Endodermal cell (in vitro differentiated cells): Measurements from ENCODE around the gene TEX2. TPM values are rescaled to one million over a fixed set of nuclear protein-coding genes. Genes with fewer than 3 reads are reported as not detected.
"Not testable (repeated sequence)": the region's sequence is repeated elsewhere in the genome, so short reads cannot be mapped to it uniquely, and the experiment has no call there.

Experiments
- DNase-seq: peaks from one replicate; pipeline ENCODE4 v3.0.0-alpha.2; 2017
- H3K27ac ChIP-seq: 2 replicates; pipeline ENCODE4 v1.5.1; 2013; ENCODE audit warnings: mild to moderate bottlenecking, low read depth, low read length, moderate library complexity
- H3K27me3 ChIP-seq: 2 replicates; pipeline ENCODE4 v1.6.1; 2013; ENCODE audit warnings: mild to moderate bottlenecking, low read length, moderate library complexity; ENCODE audit not compliant: insufficient read depth, control insufficient read depth, poor library complexity, severe bottlenecking
- H3K36me3 ChIP-seq: 2 replicates; pipeline ENCODE4 v1.7.0; 2013; ENCODE audit warnings: mild to moderate bottlenecking, low read length, moderate library complexity; ENCODE audit not compliant: control insufficient read depth, insufficient read depth
- H3K4me1 ChIP-seq: one replicate; pipeline ENCODE4 v1.7.0; 2013; ENCODE audit warnings: low read length; ENCODE audit not compliant: control insufficient read depth, insufficient read depth
- H3K4me3 ChIP-seq: 2 replicates; pipeline ENCODE4 v1.5.1; 2013; ENCODE audit warnings: mild to moderate bottlenecking, low read length, moderate library complexity
- H3K9ac ChIP-seq: 2 replicates; pipeline ENCODE4 v1.6.1; 2013; ENCODE audit warnings: mild to moderate bottlenecking, low read length, moderate library complexity; ENCODE audit not compliant: poor library complexity, severe bottlenecking; ENCODE audit errors: extremely low read depth
- H3K9me3 ChIP-seq: 2 replicates; pipeline ENCODE4 v1.6.1; 2013; ENCODE audit warnings: mild to moderate bottlenecking, low read length, moderate library complexity; ENCODE audit not compliant: control insufficient read depth
- H3K27ac Mint-ChIP-seq: 2 replicates; pipeline ENCODE4 v1.8.0; 2020; ENCODE audit warnings: mixed read lengths
- H3K27me3 Mint-ChIP-seq: 2 replicates; pipeline ENCODE4 v1.8.0; 2021; ENCODE audit warnings: mild to moderate bottlenecking, mixed read lengths; ENCODE audit not compliant: insufficient read depth
- H3K36me3 Mint-ChIP-seq: 2 replicates; pipeline ENCODE4 v1.8.0; 2020; ENCODE audit warnings: low read depth, mixed read lengths
- H3K4me1 Mint-ChIP-seq: 2 replicates; pipeline ENCODE4 v1.8.0; 2020; ENCODE audit warnings: mixed read lengths
- H3K4me3 Mint-ChIP-seq: 2 replicates; pipeline ENCODE4 v1.8.0; 2020; ENCODE audit warnings: mild to moderate bottlenecking, moderate library complexity, mixed read lengths
- H3K9me3 Mint-ChIP-seq: 2 replicates; pipeline ENCODE4 v1.8.0; 2020; ENCODE audit warnings: mild to moderate bottlenecking, mixed read lengths
- CTCF ChIP-seq: fragments of 200-600 bp; sonication (generic); conservative IDR thresholded peaks from 2 replicates; pipeline ENCODE4 v1.5.0; 2021; ENCODE audit warnings: antibody characterized with exemption, mild to moderate bottlenecking
- WGBS, 2 experiments: methylation state at CpG; one replicate each; pipeline versions ENCODE4 v1.1.5 to v1.1.7; 2013; ENCODE audit warnings: missing lambda C conversion rate in 2 of 2, mixed read lengths in 1 of 2; ENCODE audit not compliant: insufficient coverage in 1 of 2, insufficient read length in 1 of 2; 5-methylcytosine and 5-hydroxymethylcytosine counted together
- total RNA-seq, 2 donors: library from RNA; stranded (reverse); fragmentation: NEBNext Ultra II Directional in 1 of 2; extraction: Animal tissue kit (Norgen Biotek cat#: 25700) in 1 of 2; gene quantifications; 2 replicates in 1 of 2; 3 replicates in 1 of 2; pipeline ENCODE4 v1.2.1, GENCODE V29; 2021

Gene TEX2
- total RNA-seq, 2 donors from 2014 or later = 11.6 to 13.1 TPM

- no peak for DNase-seq
- no peak for TF ChIP-seq CTCF
- Mint-ChIP-seq H3K4me3 (no peak overlapping the region), H3K27me3 (no peaks in the 10 kb centered on the region), H3K27ac (no peak overlapping the region), H3K9me3 (peaks cover 9% of the 10 kb centered on the region), H3K36me3 (no peaks in the 10 kb centered on the region), H3K4me1 (peaks cover 19% of the 10 kb centered on the region)
- Histone ChIP-seq H3K27ac (no peak overlapping the region), H3K4me3 (no peak overlapping the region), H3K9me3 (no peaks in the 10 kb centered on the region), H3K4me1 (peaks cover 6% of the 10 kb centered on the region), H3K36me3 (no peaks in the 10 kb centered on the region), H3K27me3 (no peaks in the 10 kb centered on the region), H3K9ac (no peak overlapping the region)
- WGBS, 2 experiments = 83 to 88% methylated on average over 1 to 2 of the region's 2 CpGs
Measured at GRCh38 chr17:64223283-64223682, 39.8 kb downstream of the TEX2 start.

GRCh38 chr17:64221679-64222078 is 41.4 kb downstream of the TEX2 start:
- no peaks in the 10 kb centered on the region for H3K27me3 Mint-ChIP-seq
- H3K9me3 Mint-ChIP-seq = peaks cover 9% of the 10 kb centered on the region
- no peaks in the 10 kb centered on the region for H3K36me3 Mint-ChIP-seq
- no peak for DNase-seq
- Histone ChIP-seq H3K4me3 (no peak overlapping the region), H3K4me1 (peaks cover 12% of the 10 kb centered on the region), H3K27ac (no peak overlapping the region), H3K9me3 (no peaks in the 10 kb centered on the region), H3K36me3 (no peaks in the 10 kb centered on the region), H3K27me3 (no peaks in the 10 kb centered on the region), H3K9ac (no peak overlapping the region)
- WGBS, 2 experiments = 88 to 100% methylated on average over 1 of the region's 1 CpG
- no peak overlapping the region for H3K27ac Mint-ChIP-seq
- no peak for TF ChIP-seq CTCF
- H3K4me3 Mint-ChIP-seq = no peak overlapping the region
- peaks cover 33% of the 10 kb centered on the region for H3K4me1 Mint-ChIP-seq

- H3K4me1 ChIP-seq = peaks cover 12% of the 10 kb centered on the region
- not testable (repeated sequence) for H3K9me3 Mint-ChIP-seq, H3K27ac Mint-ChIP-seq, DNase-seq, H3K36me3 ChIP-seq, H3K36me3 Mint-ChIP-seq, H3K9me3 ChIP-seq, H3K27ac ChIP-seq, H3K27me3 ChIP-seq, H3K9ac ChIP-seq, H3K4me3 ChIP-seq, H3K27me3 Mint-ChIP-seq, H3K4me3 Mint-ChIP-seq
- whole genome bisulfite sequencing, 2 experiments = 83% methylated on average over 1 of the region's 1 CpG; no CpG with 5 or more reads in 1 of the 2 experiments
- peaks cover 44% of the 10 kb centered on the region for H3K4me1 Mint-ChIP-seq
Measured at GRCh38 chr17:64220604-64221003, 42.5 kb downstream of the TEX2 start.

GRCh38 chr17:64219571-64219970 is 43.5 kb downstream of the TEX2 start:
- no peak for TF ChIP-seq CTCF
- no peaks in the 10 kb centered on the region for H3K27me3 Mint-ChIP-seq
- Histone ChIP-seq H3K27me3 (no peaks in the 10 kb centered on the region), H3K9ac (no peak overlapping the region), H3K4me1 (peaks cover 10% of the 10 kb centered on the region), H3K9me3 (no peaks in the 10 kb centered on the region), H3K36me3 (no peaks in the 10 kb centered on the region), H3K27ac (no peak overlapping the region), H3K4me3 (no peak overlapping the region)
- no peaks in the 10 kb centered on the region for H3K36me3 Mint-ChIP-seq
- DNase-seq = no peak
- H3K27ac Mint-ChIP-seq = no peak overlapping the region
- peaks cover 9% of the 10 kb centered on the region for H3K9me3 Mint-ChIP-seq
- no peak overlapping the region for H3K4me3 Mint-ChIP-seq
- whole genome bisulfite sequencing, 2 experiments = 71% methylated on average over 2 of the region's 2 CpGs; no CpG with 5 or more reads in 1 of the 2 experiments
- peaks cover 41% of the 10 kb centered on the region for H3K4me1 Mint-ChIP-seq
